SH-SY5Y (cell line): ENCODE results near the gene SLC6A13.

Source experiments
- GATA2 ChIP-seq: IDR thresholded peaks from 2 replicates; pipeline ENCODE4 v1.6.1; 2011; ENCODE audit warnings: mild to moderate bottlenecking, low read depth, low read length
- GATA3 ChIP-seq: IDR thresholded peaks from 2 replicates; pipeline ENCODE4 v1.6.1; 2011; ENCODE audit warnings: low read depth, mild to moderate bottlenecking, low read length, moderate library complexity

DNA sequence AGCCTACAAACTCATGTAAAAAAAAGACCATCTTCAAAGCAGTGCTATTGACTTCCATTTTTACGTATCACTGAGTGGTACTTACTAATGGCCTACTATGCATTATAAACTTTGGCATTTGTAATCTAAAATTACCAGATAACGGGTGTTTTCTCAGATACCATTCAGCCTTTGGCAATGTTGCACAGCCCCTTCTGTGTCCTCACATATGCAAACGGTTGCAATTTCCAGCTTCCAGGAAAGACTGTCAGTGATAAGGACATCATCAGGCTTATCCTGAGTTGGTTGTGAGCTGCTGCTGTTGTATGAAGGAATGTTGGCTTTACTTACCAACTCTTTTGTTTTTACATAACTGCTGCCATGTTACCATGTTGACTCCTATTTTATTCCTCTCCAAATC, 1.6 kb upstream of the SLC6A13 start:
- TF ChIP-seq GATA2: no peak
- no peak for TF ChIP-seq GATA3
